GM13977 (cell line): ENCODE measurements around the gene CR1.
"Not testable (repeated sequence)": the region's sequence is repeated elsewhere in the genome, so short reads cannot be mapped to it uniquely, and the experiment has no call there.

ENCODE experiments used
- DNase-seq: peaks from one replicate; pipeline ENCODE4 v3.0.0; 2012; ENCODE audit warnings: low spot score
- CTCF ChIP-seq: IDR thresholded peaks from 2 replicates; pipeline ENCODE4 v1.5.1; 2012; ENCODE audit warnings: mild to moderate bottlenecking, control low read depth; ENCODE audit not compliant: insufficient read depth; ENCODE audit errors: extremely low read depth, missing control alignments
- in situ Hi-C: fragments of 300-500 bp; cut with MboI; formaldehyde crosslinking; loops from one replicate; pipeline ENCODE4 v1.12.0; 2022; ENCODE audit warnings: low sequenced_read_pairs, low pct_unique_long_range_greater_than_20kb, mixed read lengths, inconsistent platforms; ENCODE audit not compliant: unreplicated experiment

The CR1 gene

GRCh38 chr1:207565546-207566468 is 69.8 kb downstream of the CR1 start:
- no peak for DNase-seq
- in situ Hi-C loops = no loop called here

GRCh38 chr1:207571926-207572325 is 76.0 kb downstream of the CR1 start:
- DNase-seq, in situ Hi-C loops: not testable (repeated sequence)

More at GRCh38 chr1:207565546-207566468, 69.8 kb downstream of the CR1 start:
- peak; percentile 29 for TF ChIP-seq CTCF

GRCh38 chr1:207573074-207573473 is 77.1 kb downstream of the CR1 start:
- DNase-seq, in situ Hi-C loops: not testable (repeated sequence)

GRCh38 chr1:207575381-207575780 is 79.4 kb downstream of the CR1 start:
- DNase-seq, in situ Hi-C loops: not testable (repeated sequence)

GRCh38 chr1:207578796-207579435 is 83.0 kb downstream of the CR1 start:
- TF ChIP-seq CTCF = no peak
- no peak for DNase-seq
- in situ Hi-C loops = no loop called here

- TF ChIP-seq CTCF = peak; percentile 59
- in situ Hi-C loops = no loop called here
- peak; percentile 27 for DNase-seq
Observed at GRCh38 chr1:207579436-207579799, 83.5 kb downstream of the CR1 start.

- TF ChIP-seq CTCF = no peak
- no peak for DNase-seq
- in situ Hi-C loops = no loop called here
Observed at GRCh38 chr1:207581496-207582153, 85.7 kb downstream of the CR1 start.

- DNase-seq, in situ Hi-C loops: not testable (repeated sequence)
Observed at GRCh38 chr1:207589506-207589905, 93.5 kb downstream of the CR1 start.

GRCh38 chr1:207591205-207591604 is 95.2 kb downstream of the CR1 start:
- DNase-seq, in situ Hi-C loops: not testable (repeated sequence)

GRCh38 chr1:207594095-207594494 is 98.1 kb downstream of the CR1 start:
- in situ Hi-C loops, DNase-seq: not testable (repeated sequence)
